Right renal cortex interstitium (tissue), 3 donors: Measurements from ENCODE around the gene MAD1L1. TPM values are rescaled to one million over a fixed set of nuclear protein-coding genes. Genes with fewer than 3 reads are reported as not detected.

Source experiments
- polyA plus RNA-seq, 3 donors: library from polyadenylated mRNA; unstranded; fragments of 120-200 nt; gene quantifications; one replicate each; pipeline ENCODE4 v1.2.1, GENCODE V29; 2013; ENCODE audit not compliant: insufficient read length in 3 of 3

The MAD1L1 gene
- polyA plus RNA-seq, 3 donors = 22.9 to 26.0 (median 25.1) TPM

Other genes with a start within 250 kb of the MAD1L1 start
- 10 to 100 TPM; 36.9 to 41.3 (median 40.2) TPM for gene MRM2, start 9.3 kb upstream of the MAD1L1 start, polyA plus RNA-seq
- 10 to 100 TPM; 18.9 to 19.8 (median 19.0) TPM for gene NUDT1, start 9.3 kb upstream of the MAD1L1 start, polyA plus RNA-seq
- 10 to 100 TPM; 37.1 to 44.0 (median 37.6) TPM for gene SNX8, start 81.5 kb upstream of the MAD1L1 start, polyA plus RNA-seq
- 100 to 1,000 TPM; 153 to 173 (median 163) TPM for gene EIF3B, start 121.9 kb upstream of the MAD1L1 start, polyA plus RNA-seq
- gene CHST12, start 170.7 kb upstream of the MAD1L1 start, polyA plus RNA-seq = 1 to 10 TPM; 6.8 to 9.8 (median 8.5) TPM
- not detected for gene GRIFIN, start 243.5 kb upstream of the MAD1L1 start, polyA plus RNA-seq